SK-N-SH treated with all-trans-retinoic acid at 6 μM for 48 hours (cell line): ENCODE results near the gene SLC19A3.

Source experiments
- ATAC-seq: fragments of 200-7000 bp; cut with Tn5 transposase; 3 replicates; pipeline ENCODE4 v1.9.1; 2020; ENCODE audit warnings: mild to moderate bottlenecking, moderate library complexity
- ARNTL ChIP-seq: fragments of 450-650 bp; formaldehyde crosslinking; IDR thresholded peaks from 2 replicates; pipeline ENCODE4 v1.5.0; 2020; ENCODE audit warnings: low read depth, mild to moderate bottlenecking, moderate library complexity, borderline replicate concordance
- BACH2 ChIP-seq: fragments of 250-450 bp; sonication (Bioruptor Pico); IDR thresholded peaks from 2 replicates; pipeline ENCODE4 v1.9.0; 2021; ENCODE audit warnings: mild to moderate bottlenecking, borderline replicate concordance
- CREB5 ChIP-seq: fragments of 250-450 bp; sonication (Bioruptor Pico); IDR thresholded peaks from 2 replicates; pipeline ENCODE4 v1.5.1; 2020; ENCODE audit warnings: low read depth, mild to moderate bottlenecking, moderate library complexity
- CSDC2 ChIP-seq: fragments of 250-450 bp; sonication (Bioruptor Pico); IDR thresholded peaks from 2 replicates; pipeline ENCODE4 v1.5.0; 2020; ENCODE audit warnings: mild to moderate bottlenecking, moderate library complexity
- CSRNP3 ChIP-seq: fragments of 250-450 bp; sonication (Bioruptor Pico); IDR thresholded peaks from 2 replicates; pipeline ENCODE4 v1.5.1; 2021; ENCODE audit warnings: mild to moderate bottlenecking, moderate library complexity
- GLIS3 ChIP-seq: fragments of 250-450 bp; sonication (Bioruptor Pico); IDR thresholded peaks from 2 replicates; pipeline ENCODE4 v1.5.0; 2020; ENCODE audit warnings: mild to moderate bottlenecking, moderate library complexity
- ISL1 ChIP-seq: fragments of 250-450 bp; sonication (Bioruptor Pico); IDR thresholded peaks from 2 replicates; pipeline ENCODE4 v2.1.2; 2022; ENCODE audit warnings: mild to moderate bottlenecking, moderate library complexity
- PATZ1 ChIP-seq: fragments of 250-450 bp; sonication (Bioruptor Pico); IDR thresholded peaks from 2 replicates; pipeline ENCODE4 v1.8.0; 2020; ENCODE audit warnings: mild to moderate bottlenecking, moderate library complexity, borderline replicate concordance
- POU6F1 ChIP-seq: fragments of 250-450 bp; sonication (Bioruptor Pico); IDR thresholded peaks from 2 replicates; pipeline ENCODE4 v1.8.0; 2021; ENCODE audit warnings: low read depth, mild to moderate bottlenecking, moderate library complexity, borderline replicate concordance
- PPARA ChIP-seq: fragments of 250-450 bp; sonication (Bioruptor Pico); IDR thresholded peaks from 2 replicates; pipeline ENCODE4 v1.5.0; 2020; ENCODE audit warnings: mild to moderate bottlenecking, borderline replicate concordance
- RARB ChIP-seq: fragments of 250-450 bp; sonication (Bioruptor Pico); IDR thresholded peaks from 2 replicates; pipeline ENCODE4 v1.8.0; 2021; ENCODE audit warnings: mild to moderate bottlenecking, moderate library complexity
- SNAI2 ChIP-seq: fragments of 250-450 bp; sonication (Bioruptor Pico); IDR thresholded peaks from 2 replicates; pipeline ENCODE4 v1.5.0; 2020; ENCODE audit warnings: mild to moderate bottlenecking, moderate library complexity
- TCF4 ChIP-seq: fragments of 250-450 bp; sonication (Bioruptor Pico); IDR thresholded peaks from 2 replicates; pipeline ENCODE4 v1.8.0; 2021; ENCODE audit warnings: mild to moderate bottlenecking, moderate library complexity, borderline replicate concordance
- TOX ChIP-seq: fragments of 250-450 bp; sonication (Bioruptor Pico); IDR thresholded peaks from 2 replicates; pipeline ENCODE4 v1.8.0; 2021; ENCODE audit warnings: mild to moderate bottlenecking, moderate library complexity, borderline replicate concordance
- TSHZ2 ChIP-seq: fragments of 250-450 bp; sonication (Bioruptor Pico); IDR thresholded peaks from 2 replicates; pipeline ENCODE4 v1.5.0; 2020; ENCODE audit warnings: mild to moderate bottlenecking, moderate library complexity
- ZC3H10 ChIP-seq: fragments of 250-450 bp; sonication (Bioruptor Pico); IDR thresholded peaks from 2 replicates; pipeline ENCODE4 v1.5.1; 2021; ENCODE audit warnings: mild to moderate bottlenecking, moderate library complexity
- ZFP3 ChIP-seq: fragments of 250-450 bp; sonication (Bioruptor Pico); IDR thresholded peaks from 2 replicates; pipeline ENCODE4 v1.5.0; 2020; ENCODE audit warnings: mild to moderate bottlenecking, moderate library complexity
- ZFP30 ChIP-seq: fragments of 450-650 bp; formaldehyde crosslinking; IDR thresholded peaks from 2 replicates; pipeline ENCODE4 v1.5.0; 2022; ENCODE audit warnings: mild to moderate bottlenecking, moderate library complexity
- ZNF565 ChIP-seq: fragments of 450-650 bp; formaldehyde crosslinking; conservative IDR thresholded peaks from 2 replicates; pipeline ENCODE4 v1.5.0; 2020; ENCODE audit warnings: low read depth, mild to moderate bottlenecking, moderate library complexity
- ZNF70 ChIP-seq: fragments of 450-650 bp; formaldehyde crosslinking; IDR thresholded peaks from 2 replicates; pipeline ENCODE4 v1.5.0; 2020; ENCODE audit warnings: mild to moderate bottlenecking, moderate library complexity
- ZNF8 ChIP-seq: fragments of 450-650 bp; formaldehyde crosslinking; IDR thresholded peaks from 2 replicates; pipeline ENCODE4 v1.5.0; 2020; ENCODE audit warnings: mild to moderate bottlenecking, moderate library complexity

The SLC19A3 gene

GRCh38 chr2:227665189-227665940, 52.5 kb downstream of the SLC19A3 start:
- TF ChIP-seq PPARA (CRISPR knock-in tag) (no peak), SNAI2 (CRISPR knock-in tag) (no peak), BACH2 (CRISPR knock-in tag) (no peak), TCF4 (CRISPR knock-in tag) (no peak), POU6F1 (CRISPR knock-in tag) (no peak), CREB5 (no peak), ZC3H10 (CRISPR knock-in tag) (no peak), ZNF565 (CRISPR knock-in tag) (no peak), RARB (CRISPR knock-in tag) (no peak), ZNF70 (CRISPR knock-in tag) (no peak), ZFP3 (CRISPR knock-in tag) (no peak), GLIS3 (CRISPR knock-in tag) (no peak), TOX (CRISPR knock-in tag) (no peak), CSRNP3 (CRISPR knock-in tag) (no peak), ZFP30 (no peak), CSDC2 (CRISPR knock-in tag) (no peak)
- ATAC-seq: no peak

- ATAC-seq: no peak
- no peak for TF ChIP-seq ZFP30
- TF ChIP-seq PATZ1 (CRISPR knock-in tag): no peak
- TF ChIP-seq CSRNP3 (CRISPR knock-in tag): no peak
- TF ChIP-seq TSHZ2 (CRISPR knock-in tag): no peak
- no peak for TF ChIP-seq TOX (CRISPR knock-in tag)
- no peak for TF ChIP-seq ZNF565 (CRISPR knock-in tag)
- TF ChIP-seq PPARA (CRISPR knock-in tag): no peak
- no peak for TF ChIP-seq ZC3H10 (CRISPR knock-in tag)
- no peak for TF ChIP-seq ARNTL
- TF ChIP-seq ISL1 (CRISPR knock-in tag): no peak
- TF ChIP-seq POU6F1 (CRISPR knock-in tag): no peak
- no peak for TF ChIP-seq ZNF8 (CRISPR knock-in tag)
- TF ChIP-seq CREB5: no peak
- TF ChIP-seq ZFP3 (CRISPR knock-in tag): no peak
- no peak for TF ChIP-seq RARB (CRISPR knock-in tag)
These were observed 56.0 kb downstream of the SLC19A3 start for GRCh38 chr2:227661827-227662226.
